HepG2 (cell line): ENCODE data around the gene RECQL5. TPM values are rescaled to one million over a fixed set of nuclear protein-coding genes. Genes with fewer than 3 reads are reported as not detected.
A peak's percentile ranks its signal among the peaks of the same experiment; 100 is the strongest.

Experiments
- ATAC-seq: fragments of 200-7000 bp; cut with Tn5 transposase; 3 replicates; pipeline ENCODE4 v1.9.1; 2020; ENCODE audit warnings: mild to moderate bottlenecking, moderate library complexity
- BruUV-seq: library from RNA; stranded (reverse); fragments of 400-500 nt; replicated peaks from 2 replicates; lab custom pipeline; 2021; lab: Mats Ljungman, UMichigan
- CTCF ChIA-PET: fragments of 300-600 bp; formaldehyde crosslinking; extraction: SDS; loops from one replicate; lab custom pipeline; 2021; ENCODE audit warnings: low total read pairs, inconsistent platforms, low intra/inter-chr PET ratio; lab: Yijun Ruan, JAX
- POLR2A ChIA-PET: fragments of 350-600 bp; sonication (Branson Sonifier 250); formaldehyde crosslinking; loops from one replicate; lab custom pipeline; 2020; ENCODE audit warnings: antibody characterized with exemption, inconsistent platforms; lab: Yijun Ruan, JAX
- DNase-seq: peaks from one replicate; pipeline ENCODE4 v3.0.0-alpha.2; 2015; ENCODE audit warnings: low spot score
- FAIRE-seq: peaks from 3 replicates; lab custom pipeline; 2011; peaks lifted over from hg19 to GRCh38; lab: Jason Lieb, UNC
- H2AFZ ChIP-seq: one replicate; pipeline ENCODE4 v1.6.1; 2011; ENCODE audit warnings: low read length, inconsistent platforms
- H3K27ac ChIP-seq: fragments of 300-600 bp; 3 replicates; pipeline ENCODE4 v1.8.0; 2011; ENCODE audit warnings: mixed run types, mild to moderate bottlenecking, mixed read lengths, low read length, inconsistent platforms; ENCODE audit not compliant: insufficient read depth; ENCODE audit errors: extremely low read length
- H3K27me3 ChIP-seq, 2 experiments: fragments of 200-600 bp in 1 of 2; 2 replicates in 1 of 2; 3 replicates in 1 of 2; pipeline versions ENCODE4 v1.6.0 to v1.8.0; 2011; ENCODE audit warnings: low read length in 2 of 2, mild to moderate bottlenecking in 2 of 2, moderate library complexity in 2 of 2, inconsistent platforms in 1 of 2; ENCODE audit not compliant: insufficient read depth in 2 of 2, control insufficient read depth in 1 of 2
- H3K36me3 ChIP-seq, 2 experiments: fragments of 200-600 bp in 1 of 2; replicated peaks in 1 of 2; 2 replicates in 1 of 2; 3 replicates in 1 of 2; pipeline versions ENCODE4 v1.5.1 to v1.8.0; 2011; ENCODE audit warnings: low read length in 2 of 2, inconsistent platforms in 1 of 2; ENCODE audit not compliant: insufficient read depth in 2 of 2, control insufficient read depth in 1 of 2
- H3K4me1 ChIP-seq: 2 replicates; pipeline ENCODE4 v1.5.1; 2012; ENCODE audit warnings: low read length, inconsistent platforms; ENCODE audit not compliant: insufficient read depth
- H3K4me2 ChIP-seq: 2 replicates; pipeline ENCODE4 v1.6.0; 2011; ENCODE audit warnings: low read depth, low read length, inconsistent platforms
- H3K4me3 ChIP-seq, 3 experiments: fragments of 200-600 bp in 1 of 3; sonication (generic), shearing (Covaris generic) in 1 of 3; replicated peaks in 1 of 3; 2 replicates each; pipeline ENCODE4 v1.5.1; 2011 to 2016; ENCODE audit warnings: low read length in 3 of 3, inconsistent platforms in 2 of 3, low read depth in 2 of 3, mild to moderate bottlenecking in 2 of 3, control low read depth in 1 of 3, mixed read lengths in 1 of 3; ENCODE audit not compliant: insufficient read depth in 1 of 3
- H3K79me2 ChIP-seq: one replicate; pipeline ENCODE4 v1.6.1; 2011; ENCODE audit warnings: low read length, inconsistent platforms; ENCODE audit not compliant: insufficient read depth
- H3K9ac ChIP-seq: 2 replicates; pipeline ENCODE4 v1.6.0; 2011; ENCODE audit warnings: mild to moderate bottlenecking, low read depth, low read length, inconsistent platforms; ENCODE audit not compliant: insufficient read depth
- H3K9me3 ChIP-seq: 2 replicates; pipeline ENCODE4 v1.5.1; 2012; ENCODE audit warnings: mild to moderate bottlenecking, low read length
- H4K20me1 ChIP-seq: 2 replicates; pipeline ENCODE4 v1.6.0; 2011; ENCODE audit warnings: inconsistent platforms, mild to moderate bottlenecking, low read length, moderate library complexity; ENCODE audit not compliant: insufficient read depth
- CENPBD1 ChIP-seq: sonication (generic); formaldehyde crosslinking; IDR thresholded peaks from 2 replicates; pipeline ENCODE4 v1.8.0; 2022; ENCODE audit warnings: missing genetic modification reagents, low read depth, mild to moderate bottlenecking, borderline replicate concordance
- HNRNPL ChIP-seq: fragments of 200-400 bp; formaldehyde crosslinking; IDR thresholded peaks from 2 replicates; pipeline ENCODE4 v1.6.1; 2017; ENCODE audit warnings: mild to moderate bottlenecking, low read depth, low read length
- NFAT5 ChIP-seq: sonication (generic); formaldehyde crosslinking; IDR thresholded peaks from 2 replicates; pipeline ENCODE4 v1.4.0; 2020; ENCODE audit warnings: missing genetic modification reagents
- REL ChIP-seq: sonication (generic); formaldehyde crosslinking; conservative IDR thresholded peaks from 2 replicates; pipeline ENCODE4 v1.8.0; 2022; ENCODE audit warnings: mild to moderate bottlenecking, missing genetic modification reagents, moderate library complexity
- SP4 ChIP-seq: sonication (generic); formaldehyde crosslinking; IDR thresholded peaks from 2 replicates; pipeline ENCODE4 v1.8.1; 2023; ENCODE audit warnings: mild to moderate bottlenecking, missing genetic modification reagents
- ZNF362 ChIP-seq: sonication (generic); formaldehyde crosslinking; IDR thresholded peaks from 2 replicates; pipeline ENCODE4 v1.4.0; 2020; ENCODE audit warnings: missing genetic modification reagents, mild to moderate bottlenecking, borderline replicate concordance
- ZNF605 ChIP-seq: sonication (generic); formaldehyde crosslinking; IDR thresholded peaks from 2 replicates; pipeline ENCODE4 v1.8.0; 2022; ENCODE audit warnings: mild to moderate bottlenecking, missing genetic modification reagents
- ZNF83 ChIP-seq: sonication (generic); formaldehyde crosslinking; IDR thresholded peaks from 2 replicates; pipeline ENCODE4 v1.4.0; 2020; ENCODE audit warnings: missing genetic modification reagents, mild to moderate bottlenecking, borderline replicate concordance
- WGBS: methylation state at CpG from one replicate; pipeline ENCODE4 v1.1.6; 2017; ENCODE audit warnings: low lambda C conversion rate; 5-methylcytosine and 5-hydroxymethylcytosine counted together
- in situ Hi-C: cut with HindIII; loops from 2 replicates; pipeline ENCODE4 v1.10.0; 2017; ENCODE audit warnings: low pct_unique_long_range_greater_than_20kb; ENCODE audit not compliant: extremely low pct_ligation_motif_present
- intact Hi-C: fragments of 100-400 bp; cut with micrococcal nuclease; formaldehyde crosslinking; loops from one replicate; pipeline ENCODE4 v1.10.0; 2022; ENCODE audit not compliant: unreplicated experiment
- polyA plus RNA-seq, 8 experiments: library from polyadenylated mRNA; depleted of rRNA in 3 of 8; stranded (reverse) in 7 of 8; unstranded in 1 of 8; fragments of >200 nt; fragmentation: Illumina TruSeq in 4 of 8; extraction: Trizol in 4 of 8; gene quantifications; 2 replicates each; pipeline versions ENCODE4 v1.2.1 to v1.2.3, GENCODE V29; 2011 to 2016; ENCODE audit warnings: low read depth in 4 of 8, missing spikeins in 1 of 8, mixed read lengths in 1 of 8; ENCODE audit not compliant: insufficient read depth in 1 of 8
- total RNA-seq, 5 experiments: library from RNA; depleted of rRNA; stranded (reverse); fragments of >200 nt; fragmentation: Illumina TruSeq; extraction: Trizol; gene quantifications; 2 replicates each; pipeline ENCODE4 v1.2.3, GENCODE V29; 2016; ENCODE audit warnings: low read depth in 1 of 5

The RECQL5 gene
- total and polyA plus RNA-seq, 2 of the 13 experiments (the other 11 are each of a cell fraction or from before 2014, with no cell fraction given), result 27.7 to 32.0 TPM

GRCh38 chr17:75645501-75645888 is 21.5 kb downstream of the RECQL5 start (continued):
- TF ChIP-seq CENPBD1 (CRISPR knock-in tag) (0 out of 2 replicates have a peak, but pooled peaks have one; percentile 37), HNRNPL (no peak)

GRCh38 chr17:75643643-75644017 is 23.3 kb downstream of the RECQL5 start:
- ATAC-seq, result no peak
- CTCF ChIA-PET, result no interaction called here
- H3K9ac ChIP-seq, result no peak overlapping the region
- 99% methylated on average over 7 of the region's 7 CpGs for WGBS
- H3K9me3 ChIP-seq, result no peaks in the 10 kb centered on the region
- no TSS peak for BruUV-seq
- no peaks in the 10 kb centered on the region for H3K27me3 ChIP-seq
- H2AFZ ChIP-seq, result no peak overlapping the region
- no peak for FAIRE-seq
- H3K36me3 ChIP-seq, result peaks cover 5 to 7% of the 10 kb centered on the region in 2 experiments
- no peak overlapping the region for H3K4me3 ChIP-seq
- peaks cover 25% of the 10 kb centered on the region for H3K4me1 ChIP-seq
- intact Hi-C loops (no loop called here), in situ Hi-C loops (no loop called here)
- H3K4me2 ChIP-seq, result no peak overlapping the region
- POLR2A ChIA-PET, result interaction anchor here (3.4 kb wide), 1 partner anchor 10 kb away, joined by 28 read pairs; the partner anchor contains the start of gene SMIM5
- no peak overlapping the region for H3K27ac ChIP-seq
- DNase-seq, result no peak
- no peak for TF ChIP-seq SP4 (CRISPR knock-in tag)
- H4K20me1 ChIP-seq, result no peaks in the 10 kb centered on the region
- peaks cover 6% of the 10 kb centered on the region for H3K79me2 ChIP-seq

GRCh38 chr17:75642784-75643642 is 23.9 kb downstream of the RECQL5 start:
- in situ Hi-C loops, result no loop called here
- WGBS, result 97% methylated on average over 16 of the region's 17 CpGs
- BruUV-seq, result no TSS peak
- no peaks in the 10 kb centered on the region for H3K9me3 ChIP-seq
- peaks cover 5 to 11% of the 10 kb centered on the region in 2 experiments for H3K36me3 ChIP-seq
- no peak overlapping the region for H3K4me3 ChIP-seq
- no peak overlapping the region for H3K9ac ChIP-seq
- peaks cover 25% of the 10 kb centered on the region for H3K4me1 ChIP-seq
- H4K20me1 ChIP-seq, result no peaks in the 10 kb centered on the region
- no peak for DNase-seq
- no peak overlapping the region for H3K4me2 ChIP-seq
- H3K27ac ChIP-seq, result no peak overlapping the region
- no peaks in the 10 kb centered on the region for H3K27me3 ChIP-seq
- intact Hi-C loops, result no loop called here
- FAIRE-seq, result no peak
- ChIA-PET CTCF (no interaction called here), POLR2A (no interaction called here)
- peaks cover 6% of the 10 kb centered on the region for H3K79me2 ChIP-seq
- H2AFZ ChIP-seq, result no peak overlapping the region
- no peak for ATAC-seq
- TF ChIP-seq REL (CRISPR knock-in tag) (no peak), NFAT5 (CRISPR knock-in tag) (no peak), ZNF362 (CRISPR knock-in tag) (no peak), ZNF83 (CRISPR knock-in tag) (no peak), ZNF605 (CRISPR knock-in tag) (no peak)
